WERI-Rb-1 (cell line): Measurements from ENCODE around the gene MSRB3.
"Not testable (repeated sequence)": the region's sequence is repeated elsewhere in the genome, so short reads cannot be mapped to it uniquely, and the experiment has no call there.

ENCODE experiments used
- DNase-seq: peaks from one replicate; pipeline ENCODE4 v3.0.0-alpha.2; 2020
- H3K27ac ChIP-seq: fragments of 250-450 bp; sonication (Bioruptor Pico); 2 replicates; pipeline ENCODE4 v1.5.1; 2020; ENCODE audit warnings: mild to moderate bottlenecking, moderate library complexity
- H3K27me3 ChIP-seq: fragments of 250-450 bp; sonication (Bioruptor Pico); 2 replicates; pipeline ENCODE4 v1.5.1; 2021; ENCODE audit warnings: mild to moderate bottlenecking, low read depth, moderate library complexity; ENCODE audit not compliant: insufficient read depth, severe bottlenecking
- H3K36me3 ChIP-seq: fragments of 250-450 bp; sonication (Bioruptor Pico); 2 replicates; pipeline ENCODE4 v1.5.1; 2020; ENCODE audit warnings: mild to moderate bottlenecking, moderate library complexity
- H3K4me3 ChIP-seq: 2 replicates; pipeline ENCODE4 v1.5.1; 2011; ENCODE audit warnings: low read depth, mild to moderate bottlenecking, control low read depth, low read length
- H3K9me3 ChIP-seq: fragments of 250-450 bp; sonication (Bioruptor Pico); 2 replicates; pipeline ENCODE4 v1.5.1; 2021; ENCODE audit warnings: mild to moderate bottlenecking, moderate library complexity; ENCODE audit not compliant: severe bottlenecking
- TF ChIP-seq, protein P1 (sequence below): IDR thresholded peaks from 2 replicates; pipeline ENCODE4 v1.5.1; 2011; ENCODE audit warnings: low read depth, mild to moderate bottlenecking, control low read depth, inconsistent platforms, low read length

The MSRB3 gene

DNA sequence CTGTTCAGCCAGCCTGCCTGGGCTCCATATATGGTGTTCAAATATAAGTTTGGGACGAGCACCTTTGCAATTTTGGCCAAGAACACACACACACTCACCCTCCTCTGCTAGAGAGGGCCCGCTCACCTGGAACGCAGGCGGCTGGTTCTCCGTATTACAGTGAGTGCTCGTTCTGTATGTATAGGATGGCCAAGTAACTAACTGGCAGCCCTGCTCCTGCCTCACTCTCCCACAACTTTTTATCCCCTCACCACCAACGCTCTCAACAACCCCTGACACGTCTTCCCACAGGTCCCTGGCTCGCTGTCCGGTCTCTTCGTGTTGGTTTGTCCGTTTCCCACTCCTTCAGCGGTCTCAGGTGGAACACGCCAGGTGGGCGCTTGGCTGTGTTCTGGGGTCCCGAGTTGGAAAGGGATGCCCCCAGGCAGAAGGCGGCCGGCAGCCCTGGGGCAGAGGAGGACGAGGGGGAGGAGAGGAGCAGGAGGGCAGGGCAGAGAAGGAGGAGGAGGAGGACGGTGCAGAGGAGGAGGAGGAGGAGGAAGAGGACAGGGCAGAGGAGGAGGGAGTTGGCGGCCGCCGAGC lies 398 bp upstream of the MSRB3 start:
- TF ChIP-seq, protein P1, sequence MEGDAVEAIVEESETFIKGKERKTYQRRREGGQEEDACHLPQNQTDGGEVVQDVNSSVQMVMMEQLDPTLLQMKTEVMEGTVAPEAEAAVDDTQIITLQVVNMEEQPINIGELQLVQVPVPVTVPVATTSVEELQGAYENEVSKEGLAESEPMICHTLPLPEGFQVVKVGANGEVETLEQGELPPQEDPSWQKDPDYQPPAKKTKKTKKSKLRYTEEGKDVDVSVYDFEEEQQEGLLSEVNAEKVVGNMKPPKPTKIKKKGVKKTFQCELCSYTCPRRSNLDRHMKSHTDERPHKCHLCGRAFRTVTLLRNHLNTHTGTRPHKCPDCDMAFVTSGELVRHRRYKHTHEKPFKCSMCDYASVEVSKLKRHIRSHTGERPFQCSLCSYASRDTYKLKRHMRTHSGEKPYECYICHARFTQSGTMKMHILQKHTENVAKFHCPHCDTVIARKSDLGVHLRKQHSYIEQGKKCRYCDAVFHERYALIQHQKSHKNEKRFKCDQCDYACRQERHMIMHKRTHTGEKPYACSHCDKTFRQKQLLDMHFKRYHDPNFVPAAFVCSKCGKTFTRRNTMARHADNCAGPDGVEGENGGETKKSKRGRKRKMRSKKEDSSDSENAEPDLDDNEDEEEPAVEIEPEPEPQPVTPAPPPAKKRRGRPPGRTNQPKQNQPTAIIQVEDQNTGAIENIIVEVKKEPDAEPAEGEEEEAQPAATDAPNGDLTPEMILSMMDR, result no peak
- H3K9me3 ChIP-seq, result no peaks in the 10 kb centered on the region
- no peak for DNase-seq
- H3K4me3 ChIP-seq, result peak overlapping the region; percentile 78
- H3K27me3 ChIP-seq, result no peaks in the 10 kb centered on the region
- peaks cover 4% of the 10 kb centered on the region; the same call in 1 of the 2 replicates for H3K36me3 ChIP-seq
- no peak overlapping the region for H3K27ac ChIP-seq

DNA sequence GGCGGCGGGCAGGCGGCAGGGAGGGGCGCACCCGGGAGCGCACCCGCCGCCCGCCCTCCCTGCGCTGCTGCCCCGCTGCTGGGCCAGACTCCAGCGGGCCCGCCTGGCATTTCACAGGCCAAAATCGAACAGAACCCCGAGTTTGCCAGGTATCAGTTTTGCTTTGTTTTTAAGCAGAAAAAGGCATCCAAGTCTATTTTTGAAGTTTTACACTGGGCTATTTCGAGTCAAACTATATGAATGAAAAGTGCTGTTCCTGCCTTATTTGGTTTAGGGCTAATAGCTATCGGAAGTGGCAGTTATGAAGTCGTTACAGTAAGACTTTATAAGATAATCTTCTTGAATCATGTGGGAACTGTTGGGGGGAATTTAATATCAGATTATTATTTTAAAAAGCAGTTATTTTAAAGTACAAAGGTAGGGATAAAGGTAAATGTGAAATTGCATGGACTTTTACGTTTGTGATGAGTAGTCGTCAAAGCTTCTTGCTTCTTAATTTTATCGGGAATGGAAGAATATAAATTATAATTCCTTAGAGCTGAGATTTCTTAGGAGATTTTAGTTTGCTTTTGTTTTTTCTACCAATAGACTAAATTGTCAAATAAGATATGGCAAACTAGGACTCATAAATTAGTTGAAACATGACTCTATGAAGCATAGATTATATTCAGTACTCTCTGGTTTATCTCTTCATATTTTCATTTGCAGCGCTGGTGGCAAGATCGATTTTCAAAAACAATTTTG lies 1.1 kb downstream of the MSRB3 start:
- H3K27me3 ChIP-seq, result no peaks in the 10 kb centered on the region
- H3K27ac ChIP-seq, result no peak overlapping the region
- H3K36me3 ChIP-seq, result peaks cover 4% of the 10 kb centered on the region; the same call in 1 of the 2 replicates
- no peak for DNase-seq
- TF ChIP-seq, protein P1, result no peak
- no peaks in the 10 kb centered on the region for H3K9me3 ChIP-seq
- H3K4me3 ChIP-seq, result peak overlapping the region; percentile 78

DNA sequence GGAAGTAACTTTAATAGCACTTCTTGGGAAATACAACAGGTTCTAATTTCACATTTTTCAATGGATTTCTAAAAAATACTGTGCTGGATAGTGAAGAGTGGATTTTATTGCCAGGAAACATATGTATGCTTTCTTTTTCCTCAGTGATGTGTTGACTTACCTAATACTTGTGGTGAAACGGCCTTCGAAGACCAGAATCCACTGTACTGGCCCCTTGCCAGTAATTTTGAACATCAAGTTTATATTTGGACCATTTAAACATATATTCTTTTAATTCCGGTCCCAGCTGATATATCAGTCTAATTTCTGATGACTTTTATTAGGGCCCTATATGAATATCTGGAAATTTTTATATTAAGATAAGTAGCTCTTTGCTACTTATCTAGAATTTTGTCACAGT lies 1.8 kb downstream of the MSRB3 start:
- H3K4me3 ChIP-seq, result no peak overlapping the region
- no peak overlapping the region for H3K27ac ChIP-seq
- H3K36me3 ChIP-seq, result peaks cover 4% of the 10 kb centered on the region; the same call in 1 of the 2 replicates
- DNase-seq, result no peak
- H3K27me3 ChIP-seq, result no peaks in the 10 kb centered on the region
- TF ChIP-seq, protein P1, result no peak
- no peaks in the 10 kb centered on the region for H3K9me3 ChIP-seq

DNA sequence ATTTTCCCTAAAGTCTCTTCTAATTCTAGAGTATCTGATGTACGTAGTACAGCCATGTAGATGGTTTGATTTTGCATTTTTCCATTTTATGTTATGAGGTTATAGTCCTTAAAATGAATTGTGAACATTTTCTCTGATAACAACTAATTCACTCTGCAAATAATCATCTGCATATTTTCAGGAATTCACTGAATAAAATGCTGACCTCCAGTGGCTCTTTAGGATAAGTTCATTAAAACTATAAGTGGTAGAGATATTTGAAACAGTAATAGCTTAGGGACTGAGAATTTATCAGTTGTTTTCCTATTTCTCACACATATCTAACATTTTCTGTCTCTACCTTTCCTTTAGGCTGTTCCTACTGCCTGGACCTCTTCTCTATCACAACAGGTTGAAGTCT lies 4.4 kb downstream of the MSRB3 start:
- H3K27ac ChIP-seq, result no peak overlapping the region
- DNase-seq, result no peak
- peaks cover 4% of the 10 kb centered on the region; the same call in 1 of the 2 replicates for H3K36me3 ChIP-seq
- no peaks in the 10 kb centered on the region for H3K27me3 ChIP-seq
- no peaks in the 10 kb centered on the region for H3K9me3 ChIP-seq
- H3K4me3 ChIP-seq, result no peak overlapping the region
- TF ChIP-seq, protein P1, result no peak

DNA sequence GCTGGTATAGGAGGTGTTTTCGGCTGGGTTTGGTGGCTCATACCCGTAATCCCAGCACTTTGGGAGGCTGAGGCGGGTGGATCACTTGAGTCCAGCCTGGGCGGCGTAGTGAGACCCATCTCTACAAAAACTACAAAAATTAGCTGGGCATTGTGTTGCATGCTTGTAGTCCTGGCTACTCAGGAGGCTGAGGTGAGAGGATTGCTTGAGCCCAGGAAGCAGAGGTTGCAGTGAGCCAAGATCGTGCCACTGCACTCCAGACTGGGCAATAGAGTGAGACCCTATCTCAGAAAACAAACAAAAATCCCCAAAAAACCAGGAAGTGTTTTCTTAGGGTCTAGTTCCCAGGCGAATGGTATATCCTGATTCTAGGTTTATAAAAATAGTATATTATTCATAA lies 7.0 kb downstream of the MSRB3 start:
- not testable (repeated sequence) for H3K27me3 ChIP-seq, H3K27ac ChIP-seq, H3K4me3 ChIP-seq, DNase-seq, H3K9me3 ChIP-seq, H3K36me3 ChIP-seq

DNA sequence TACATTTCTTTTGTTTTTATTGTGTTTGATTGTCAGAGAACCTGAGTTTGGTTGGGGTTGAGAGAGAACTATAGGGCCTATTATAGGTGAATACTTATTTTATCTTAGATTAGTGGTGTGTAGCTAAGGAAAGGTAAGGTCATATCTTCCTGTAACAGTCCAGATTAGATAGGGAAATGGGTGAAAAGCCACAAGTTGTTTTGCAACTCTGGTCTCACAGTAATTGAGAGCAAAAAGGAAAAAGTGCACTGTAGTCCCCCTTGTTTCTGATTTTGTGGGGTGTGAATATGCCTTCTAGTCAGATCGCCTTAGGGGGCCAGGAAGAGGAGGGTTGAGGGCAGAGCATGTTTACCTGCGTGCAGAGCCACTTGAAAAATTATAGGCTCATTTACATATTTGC lies 8.9 kb downstream of the MSRB3 start:
- Histone ChIP-seq H3K4me3 (no peak overlapping the region), H3K9me3 (no peaks in the 10 kb centered on the region), H3K27ac (no peak overlapping the region), H3K27me3 (no peaks in the 10 kb centered on the region), H3K36me3 (no peaks in the 10 kb centered on the region)
- TF ChIP-seq, protein P1, result no peak
- no peak for DNase-seq
